Umbilical cord (tissue), 1 donor: ENCODE measurements around the gene TIMELESS. TPM values are rescaled to one million over a fixed set of nuclear protein-coding genes. Genes with fewer than 3 reads are reported as not detected.

Experiments
- total RNA-seq: library from RNA; depleted of rRNA; stranded (reverse); fragments of >200 nt; gene quantifications from one replicate; pipeline ENCODE4 v1.2.3, GENCODE V29; 2014; ENCODE audit warnings: low replicate concordance; ENCODE audit not compliant: insufficient read depth

Gene TIMELESS
- total RNA-seq, 1 donor from 2014 or later = 4.8 TPM

Other genes with a start within 250 kb of the TIMELESS start
- gene RNF41, start 227.5 kb downstream of the TIMELESS start, total RNA-seq = 68.9 TPM
- 10.8 TPM for gene NABP2, start 225.1 kb downstream of the TIMELESS start, total RNA-seq
- gene SLC39A5, start 219.4 kb downstream of the TIMELESS start, total RNA-seq = not detected
- 5.1 TPM for gene ANKRD52, start 191.0 kb downstream of the TIMELESS start, total RNA-seq
- gene COQ10A, start 182.5 kb downstream of the TIMELESS start, total RNA-seq = 4.6 TPM
- gene CS, start 149.1 kb downstream of the TIMELESS start, total RNA-seq = 35.2 TPM
- gene CNPY2, start 133.4 kb downstream of the TIMELESS start, total RNA-seq = 68.4 TPM
- gene PAN2, start 115.4 kb downstream of the TIMELESS start, total RNA-seq = 55.6 TPM
- gene IL23A, start 110.5 kb downstream of the TIMELESS start, total RNA-seq = 6.0 TPM
- 122 TPM for gene STAT2, start 89.3 kb downstream of the TIMELESS start, total RNA-seq
- gene APOF, start 86.6 kb downstream of the TIMELESS start, total RNA-seq = 2.2 TPM
- 2.9 TPM for gene MIP, start 5.2 kb upstream of the TIMELESS start, total RNA-seq
- gene SPRYD4, start 19.2 kb upstream of the TIMELESS start, total RNA-seq = 2.6 TPM
- 0.72 TPM for gene GLS2, start 38.7 kb upstream of the TIMELESS start, total RNA-seq
- gene RBMS2, start 72.4 kb upstream of the TIMELESS start, total RNA-seq = 14.2 TPM
- gene BAZ2A, start 180.9 kb upstream of the TIMELESS start, total RNA-seq = 19.0 TPM
- gene ATP5F1B, start 196.6 kb upstream of the TIMELESS start, total RNA-seq = 154 TPM
- 72.5 TPM for gene PTGES3, start 238.9 kb upstream of the TIMELESS start, total RNA-seq